GM12878 (cell line): ENCODE data around the gene GRIN2A.

Experiments
- CTCF ChIP-seq, 3 experiments: IDR thresholded peaks in 2 of 3; conservative IDR thresholded peaks in 1 of 3; 2 replicates each; pipeline ENCODE4 v1.5.1; 2011; ENCODE audit warnings: low read depth in 3 of 3, low read length in 3 of 3, mild to moderate bottlenecking in 3 of 3, control low read depth in 2 of 3, moderate library complexity in 2 of 3, inconsistent platforms in 1 of 3, mixed read lengths in 1 of 3; ENCODE audit not compliant: control insufficient read depth in 2 of 3, insufficient read depth in 1 of 3; ENCODE audit errors: extremely low read depth in 1 of 3
- SMAD1 ChIP-seq: fragments of 450-650 bp; IDR thresholded peaks from 2 replicates; pipeline ENCODE4 v1.6.1; 2018; ENCODE audit warnings: mild to moderate bottlenecking, low read depth; ENCODE audit not compliant: partially characterized antibody

GRCh38 chr16:10069374-10069773 lies 112.9 kb downstream of the GRIN2A start:
- TF ChIP-seq CTCF (IDR thresholded peaks at IDR 0.05 in 2 of 3, conservative IDR thresholded peaks at IDR 0.05 in 1 of 3; ENCODE audit: control insufficient read depth in 2 of 3, extremely low read depth in 1 of 3, insufficient read depth in 1 of 3, low read depth in 3 of 3, low read length in 3 of 3) (no peak), SMAD1 (no peak)
